IPS-15b (cell line): ENCODE data around the gene SERPINA3.

Experiments used
- H3K27me3 ChIP-seq: one replicate; pipeline ENCODE4 v1.6.1; 2013; ENCODE audit warnings: low read length; ENCODE audit not compliant: control insufficient read depth, insufficient read depth
- H3K36me3 ChIP-seq: one replicate; pipeline ENCODE4 v1.6.1; 2013; ENCODE audit warnings: low read length; ENCODE audit not compliant: control insufficient read depth, insufficient read depth
- H3K4me1 ChIP-seq: one replicate; pipeline ENCODE4 v1.6.1; 2013; ENCODE audit warnings: mild to moderate bottlenecking, low read length; ENCODE audit not compliant: control insufficient read depth, insufficient read depth
- H3K4me3 ChIP-seq: one replicate; pipeline ENCODE4 v1.5.1; 2013; ENCODE audit warnings: low read depth, low read length
- H3K9ac ChIP-seq: one replicate; pipeline ENCODE4 v1.6.1; 2013; ENCODE audit warnings: low read depth, mild to moderate bottlenecking, low read length
- H3K9me3 ChIP-seq: one replicate; pipeline ENCODE4 v1.6.1; 2013; ENCODE audit warnings: mild to moderate bottlenecking, low read length; ENCODE audit not compliant: control insufficient read depth, insufficient read depth

SERPINA3 gene

GRCh38 chr14:94670692-94671285, 58.6 kb downstream of the SERPINA3 start:
- no peaks in the 10 kb centered on the region for H3K27me3 ChIP-seq
- H3K9me3 ChIP-seq, result no peaks in the 10 kb centered on the region
- no peaks in the 10 kb centered on the region for H3K4me1 ChIP-seq
- H3K36me3 ChIP-seq, result no peaks in the 10 kb centered on the region
- no peak overlapping the region for H3K9ac ChIP-seq
- no peak overlapping the region for H3K4me3 ChIP-seq

GRCh38 chr14:94671870-94672444, 59.8 kb downstream of the SERPINA3 start:
- Histone ChIP-seq H3K27me3 (no peaks in the 10 kb centered on the region), H3K4me1 (no peaks in the 10 kb centered on the region), H3K9me3 (no peaks in the 10 kb centered on the region), H3K4me3 (no peak overlapping the region), H3K36me3 (no peaks in the 10 kb centered on the region), H3K9ac (no peak overlapping the region)

GRCh38 chr14:94673071-94673470, 60.9 kb downstream of the SERPINA3 start:
- no peaks in the 10 kb centered on the region for H3K36me3 ChIP-seq
- no peaks in the 10 kb centered on the region for H3K27me3 ChIP-seq
- no peak overlapping the region for H3K4me3 ChIP-seq
- H3K4me1 ChIP-seq, result no peaks in the 10 kb centered on the region
- no peaks in the 10 kb centered on the region for H3K9me3 ChIP-seq
- H3K9ac ChIP-seq, result no peak overlapping the region
